Sigmoid colon (tissue), 3 donors: Measurements from ENCODE around the gene SORL1-AS1.

Experiments used
- POLR2A ChIP-seq, 2 donors: fragments of 450-650 bp; IDR thresholded peaks; one replicate each; pipeline ENCODE4 v1.6.1; 2016; ENCODE audit warnings: antibody characterized with exemption in 2 of 2, mild to moderate bottlenecking in 2 of 2, moderate library complexity in 2 of 2
- TF ChIP-seq, protein P1 (sequence below), 4 experiments: fragments of 450-650 bp in 3 of 4; fragments of 200-600 bp in 1 of 4; IDR thresholded peaks; one replicate each; pipeline ENCODE4 v1.5.1; 2016 to 2019; ENCODE audit warnings: antibody characterized with exemption in 4 of 4, mild to moderate bottlenecking in 3 of 4, moderate library complexity in 2 of 4

DNA sequence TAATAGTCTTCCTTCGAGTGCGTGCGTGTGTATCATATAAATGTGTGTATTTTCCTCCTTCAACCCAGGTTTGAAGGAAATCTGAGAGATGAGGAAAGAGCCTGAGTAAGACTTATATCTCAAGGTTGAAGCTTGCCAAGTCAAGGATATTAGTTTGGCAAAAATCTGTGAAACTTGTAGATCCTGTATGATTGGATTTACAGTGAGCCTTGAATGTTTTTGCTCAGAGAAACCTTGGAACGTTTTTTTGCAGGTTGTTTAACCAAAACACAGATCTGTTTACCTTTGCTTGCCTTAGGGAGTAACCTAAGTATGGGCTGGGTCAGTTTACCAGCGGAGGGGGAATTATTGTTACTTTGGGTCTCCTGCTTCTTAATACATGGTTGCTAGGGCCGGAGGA, 35.9 kb upstream of the SORL1-AS1 start:
- TF ChIP-seq POLR2A (IDR thresholded peaks at IDR 0.05) = no peak
- TF ChIP-seq, protein P1, sequence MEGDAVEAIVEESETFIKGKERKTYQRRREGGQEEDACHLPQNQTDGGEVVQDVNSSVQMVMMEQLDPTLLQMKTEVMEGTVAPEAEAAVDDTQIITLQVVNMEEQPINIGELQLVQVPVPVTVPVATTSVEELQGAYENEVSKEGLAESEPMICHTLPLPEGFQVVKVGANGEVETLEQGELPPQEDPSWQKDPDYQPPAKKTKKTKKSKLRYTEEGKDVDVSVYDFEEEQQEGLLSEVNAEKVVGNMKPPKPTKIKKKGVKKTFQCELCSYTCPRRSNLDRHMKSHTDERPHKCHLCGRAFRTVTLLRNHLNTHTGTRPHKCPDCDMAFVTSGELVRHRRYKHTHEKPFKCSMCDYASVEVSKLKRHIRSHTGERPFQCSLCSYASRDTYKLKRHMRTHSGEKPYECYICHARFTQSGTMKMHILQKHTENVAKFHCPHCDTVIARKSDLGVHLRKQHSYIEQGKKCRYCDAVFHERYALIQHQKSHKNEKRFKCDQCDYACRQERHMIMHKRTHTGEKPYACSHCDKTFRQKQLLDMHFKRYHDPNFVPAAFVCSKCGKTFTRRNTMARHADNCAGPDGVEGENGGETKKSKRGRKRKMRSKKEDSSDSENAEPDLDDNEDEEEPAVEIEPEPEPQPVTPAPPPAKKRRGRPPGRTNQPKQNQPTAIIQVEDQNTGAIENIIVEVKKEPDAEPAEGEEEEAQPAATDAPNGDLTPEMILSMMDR (IDR thresholded peaks at IDR 0.05) = no peak
